IMR-90 (cell line): Measurements from ENCODE around the gene NRXN2. TPM values are rescaled to one million over a fixed set of nuclear protein-coding genes. Genes with fewer than 3 reads are reported as not detected.

Source experiments
- ATAC-seq: fragments of 200-7000 bp; cut with Tn5 transposase; 2 replicates; pipeline ENCODE4 v1.9.1; 2020; ENCODE audit warnings: low read depth, mild to moderate bottlenecking, moderate library complexity
- BruUV-seq: library from RNA; stranded (reverse); fragments of 400-500 nt; replicated peaks from 2 replicates; lab custom pipeline; 2021; lab: Mats Ljungman, UMichigan
- CTCF ChIA-PET: fragments of 300-600 bp; formaldehyde crosslinking; extraction: SDS; loops from one replicate; lab custom pipeline; 2021; ENCODE audit warnings: antibody characterized with exemption; lab: Yijun Ruan, JAX
- POLR2A ChIA-PET: fragments of 300-600 bp; sonication (Branson Sonifier 250); formaldehyde crosslinking; loops from one replicate; lab custom pipeline; 2022; ENCODE audit warnings: antibody characterized with exemption; ENCODE audit not compliant: unreplicated experiment; lab: Charles Lee
- DNase-seq: peaks from one replicate; pipeline ENCODE4 v3.0.0; 2013
- H2AFZ ChIP-seq: replicated peaks from 2 replicates; pipeline ENCODE3; 2013; ENCODE audit warnings: low read length, mild to moderate bottlenecking; ENCODE audit not compliant: poor library complexity
- H2AK5ac ChIP-seq: 2 replicates; pipeline ENCODE4 v1.6.1; 2013; ENCODE audit warnings: low read depth, low read length, inconsistent platforms
- H2AK9ac ChIP-seq: replicated peaks from 2 replicates; pipeline ENCODE3; 2013; ENCODE audit warnings: mild to moderate bottlenecking, low read depth, low read length, moderate library complexity; ENCODE audit not compliant: poor library complexity
- H2BK120ac ChIP-seq: 2 replicates; pipeline ENCODE4 v1.6.1; 2013; ENCODE audit warnings: low read depth, low read length, inconsistent platforms
- H2BK15ac ChIP-seq: 3 replicates; pipeline ENCODE4 v1.6.1; 2013; ENCODE audit warnings: low read depth, low read length, inconsistent platforms
- H2BK20ac ChIP-seq: 2 replicates; pipeline ENCODE4 v1.6.1; 2013; ENCODE audit warnings: low read depth, mild to moderate bottlenecking, inconsistent platforms, low read length, moderate library complexity
- H2BK5ac ChIP-seq: 2 replicates; pipeline ENCODE4 v1.6.1; 2013; ENCODE audit warnings: mild to moderate bottlenecking, low read depth, low read length, inconsistent platforms; ENCODE audit not compliant: poor library complexity, severe bottlenecking
- H3K14ac ChIP-seq: replicated peaks from 2 replicates; pipeline ENCODE4 v1.6.1; 2013; ENCODE audit warnings: low read depth, low read length, inconsistent platforms
- H3K18ac ChIP-seq: 2 replicates; pipeline ENCODE4 v1.6.1; 2013; ENCODE audit warnings: low read depth, low read length, control low read depth
- H3K23ac ChIP-seq: 2 replicates; pipeline ENCODE4 v1.6.1; 2013; ENCODE audit warnings: low read depth, low read length, inconsistent platforms
- H3K27ac ChIP-seq: 2 replicates; pipeline ENCODE4 v1.5.1; 2013; ENCODE audit warnings: mild to moderate bottlenecking, control low read depth, low read length; ENCODE audit not compliant: insufficient read depth
- H3K27me3 ChIP-seq: 2 replicates; pipeline ENCODE4 v1.6.1; 2013; ENCODE audit warnings: low read length; ENCODE audit not compliant: control insufficient read depth, insufficient read depth
- H3K36me3 ChIP-seq: 2 replicates; pipeline ENCODE4 v1.6.1; 2013; ENCODE audit warnings: low read length, mixed read lengths; ENCODE audit not compliant: control insufficient read depth, insufficient read depth
- H3K4ac ChIP-seq: 2 replicates; pipeline ENCODE4 v1.6.1; 2013; ENCODE audit warnings: low read depth, low read length, inconsistent platforms
- H3K4me1 ChIP-seq: 2 replicates; pipeline ENCODE4 v1.6.1; 2013; ENCODE audit warnings: low read length, mixed read lengths; ENCODE audit not compliant: control insufficient read depth, insufficient read depth
- H3K4me2 ChIP-seq: 2 replicates; pipeline ENCODE4 v1.6.1; 2013; ENCODE audit warnings: low read depth, mild to moderate bottlenecking, control low read depth, low read length, moderate library complexity
- H3K4me3 ChIP-seq: 2 replicates; pipeline ENCODE4 v1.5.1; 2013; ENCODE audit warnings: low read depth, mild to moderate bottlenecking, control low read depth, low read length, moderate library complexity; ENCODE audit not compliant: insufficient read depth
- H3K56ac ChIP-seq: 2 replicates; pipeline ENCODE4 v1.6.1; 2013; ENCODE audit warnings: low read length, inconsistent platforms; ENCODE audit not compliant: insufficient read depth; ENCODE audit errors: extremely low read depth
- H3K79me1 ChIP-seq, 2 experiments: 2 replicates each; pipeline ENCODE4 v1.6.1; 2013; ENCODE audit warnings: low read length in 2 of 2, inconsistent platforms in 1 of 2, low read depth in 1 of 2
- H3K9ac ChIP-seq: 2 replicates; pipeline ENCODE4 v1.6.1; 2013; ENCODE audit warnings: low read depth, low read length, control low read depth
- H3K9me1 ChIP-seq: 2 replicates; pipeline ENCODE4 v1.6.1; 2013; ENCODE audit warnings: low read length, inconsistent platforms; ENCODE audit not compliant: insufficient read depth
- H3K9me3 ChIP-seq: 2 replicates; pipeline ENCODE4 v1.6.1; 2013; ENCODE audit warnings: low read length; ENCODE audit not compliant: control insufficient read depth, insufficient read depth
- H4K20me1 ChIP-seq: 2 replicates; pipeline ENCODE4 v1.6.1; 2013; ENCODE audit warnings: low read length, inconsistent platforms; ENCODE audit not compliant: insufficient read depth
- H4K5ac ChIP-seq: 2 replicates; pipeline ENCODE4 v1.6.1; 2013; ENCODE audit warnings: mild to moderate bottlenecking, low read depth, low read length, control low read depth
- H4K8ac ChIP-seq, 2 experiments: 2 replicates each; pipeline ENCODE4 v1.6.1; 2013; ENCODE audit warnings: low read depth in 2 of 2, low read length in 2 of 2, control low read depth in 1 of 2, inconsistent platforms in 1 of 2
- H4K91ac ChIP-seq: 2 replicates; pipeline ENCODE4 v1.6.1; 2013; ENCODE audit warnings: low read depth, low read length, inconsistent platforms; ENCODE audit not compliant: insufficient read depth
- CEBPB ChIP-seq: IDR thresholded peaks from 2 replicates; pipeline ENCODE4 v1.6.1; 2012; ENCODE audit warnings: low read depth, low read length, improper control_type of control experiment
- CTCF ChIP-seq: conservative IDR thresholded peaks from 2 replicates; pipeline ENCODE4 v1.5.1; 2012; ENCODE audit warnings: mild to moderate bottlenecking, low read depth, low read length, improper control_type of control experiment
- ELK1 ChIP-seq: fragments of 150-350 bp; IDR thresholded peaks from 2 replicates; pipeline ENCODE4 v1.6.1; 2016; ENCODE audit warnings: low read depth, mild to moderate bottlenecking, low read length, moderate library complexity, borderline replicate concordance
- FOS ChIP-seq: fragments of 150-350 bp; IDR thresholded peaks from 2 replicates; pipeline ENCODE4 v1.6.1; 2016; ENCODE audit warnings: low read depth, low read length
- MAFK ChIP-seq: IDR thresholded peaks from 2 replicates; pipeline ENCODE4 v1.6.1; 2012; ENCODE audit warnings: low read depth, low read length, improper control_type of control experiment
- MAZ ChIP-seq: IDR thresholded peaks from 2 replicates; pipeline ENCODE4 v1.6.1; 2012; ENCODE audit warnings: low read depth, mild to moderate bottlenecking, low read length, improper control_type of control experiment, moderate library complexity, borderline replicate concordance
- MXI1 ChIP-seq: IDR thresholded peaks from 2 replicates; pipeline ENCODE4 v1.6.1; 2012; ENCODE audit warnings: low read depth, mild to moderate bottlenecking, low read length, moderate library complexity, borderline replicate concordance
- NFE2L2 ChIP-seq: fragments of 150-350 bp; IDR thresholded peaks from 2 replicates; pipeline ENCODE4 v1.6.1; 2016; ENCODE audit warnings: low read depth, mild to moderate bottlenecking, low read length
- RAD21 ChIP-seq: IDR thresholded peaks from 2 replicates; pipeline ENCODE4 v1.6.1; 2012; ENCODE audit warnings: low read length, improper control_type of control experiment
- RFX5 ChIP-seq: IDR thresholded peaks from 2 replicates; pipeline ENCODE4 v1.8.0; 2012; ENCODE audit warnings: low read depth, mild to moderate bottlenecking, low read length, moderate library complexity
- WGBS, 2 experiments: methylation state at CpG; one replicate each; pipeline versions ENCODE4 v1.1.5 to v1.1.7; 2013; ENCODE audit warnings: missing lambda C conversion rate in 2 of 2; ENCODE audit not compliant: insufficient read length in 1 of 2; ENCODE audit errors: extremely low coverage in 2 of 2; 5-methylcytosine and 5-hydroxymethylcytosine counted together
- dilution Hi-C: fragments of 300-500 bp; cut with HindIII; formaldehyde crosslinking; loops from one replicate; pipeline ENCODE4 v1.14.3; 2018; ENCODE audit warnings: low sequenced_read_pairs; ENCODE audit not compliant: unreplicated experiment
- in situ Hi-C: fragments of 300-500 bp; cut with MboI; formaldehyde crosslinking; loops from 3 replicates; pipeline ENCODE4 v1.14.3; 2019; ENCODE audit warnings: low sequenced_read_pairs, inconsistent platforms, mixed read lengths
- intact Hi-C: fragments of 100-400 bp; cut with micrococcal nuclease; formaldehyde crosslinking; loops from 2 replicates; pipeline ENCODE4 v1.10.0; 2022
- polyA plus RNA-seq, 3 experiments: library from polyadenylated mRNA; depleted of rRNA; stranded (reverse); fragments of >200 nt; gene quantifications; 2 replicates each; pipeline ENCODE4 v1.2.3, GENCODE V29; 2012; ENCODE audit warnings: low replicate concordance in 1 of 3
- total RNA-seq: library from RNA; depleted of rRNA; stranded (reverse); fragments of >200 nt; gene quantifications from 2 replicates; pipeline ENCODE4 v1.2.3, GENCODE V29; 2012
- TF ChIP-seq, protein P1 (sequence below): fragments of 150-350 bp; IDR thresholded peaks from 2 replicates; pipeline ENCODE4 v1.6.1; 2017; ENCODE audit warnings: mild to moderate bottlenecking, antibody characterized with exemption, low read length, low read depth

NRXN2 gene
- total and polyA plus RNA-seq, 2 of the 4 experiments (the other 2 are of a cell fraction) = 0.18 to 0.22 TPM

DNA sequence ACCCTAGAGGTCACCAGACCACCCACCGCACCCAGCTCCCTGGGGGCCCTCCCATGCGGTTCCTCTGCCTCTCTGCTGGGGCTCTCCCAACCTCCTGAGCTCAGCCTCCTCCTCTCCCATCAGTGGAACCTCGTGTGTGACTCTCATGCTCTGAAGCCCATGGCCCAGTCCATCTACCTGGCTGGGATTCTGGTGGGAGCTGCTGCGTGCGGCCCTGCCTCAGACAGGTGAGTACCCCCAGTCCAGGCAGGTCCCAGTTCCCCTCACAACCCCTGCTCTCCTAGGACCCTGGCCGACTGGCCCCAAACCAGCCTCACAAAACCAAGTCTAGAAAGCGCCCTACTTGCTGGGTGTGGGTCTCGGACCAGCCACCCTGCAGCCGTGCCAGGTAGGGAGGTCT, 130.3 kb downstream of the NRXN2 start:
- Histone ChIP-seq H3K14ac (no peak overlapping the region), H3K4ac (no peak overlapping the region), H2BK5ac (no peak overlapping the region), H3K36me3 (no peaks in the 10 kb centered on the region), H4K8ac (no peak overlapping the region), H4K91ac (no peak overlapping the region), H3K4me3 (no peak overlapping the region), H2AK5ac (no peak overlapping the region), H3K9me1 (no peaks in the 10 kb centered on the region), H3K18ac (no peak overlapping the region), H2BK15ac (no peak overlapping the region), H2BK20ac (no peak overlapping the region), H4K5ac (no peak overlapping the region), H3K27ac (no peak overlapping the region), H3K4me2 (no peak overlapping the region), H3K23ac (no peak overlapping the region), H3K9me3 (peaks cover 9% of the 10 kb centered on the region), H3K9ac (no peak overlapping the region), H3K4me1 (no peaks in the 10 kb centered on the region), H3K27me3 (no peaks in the 10 kb centered on the region; the same call in 1 of the 2 replicates), H3K79me1 (no peaks in the 10 kb centered on the region), H2BK120ac (no peak overlapping the region), H2AFZ (no peak overlapping the region), H2AK9ac (no peak overlapping the region), H4K20me1 (no peaks in the 10 kb centered on the region), H3K56ac (no peak overlapping the region)
- TF ChIP-seq MAZ (no peak), NFE2L2 (no peak), MXI1 (no peak), RFX5 (no peak), ELK1 (no peak), MAFK (no peak), CEBPB (no peak), FOS (no peak), CTCF (no peak), RAD21 (no peak)
- TF ChIP-seq, protein P1, sequence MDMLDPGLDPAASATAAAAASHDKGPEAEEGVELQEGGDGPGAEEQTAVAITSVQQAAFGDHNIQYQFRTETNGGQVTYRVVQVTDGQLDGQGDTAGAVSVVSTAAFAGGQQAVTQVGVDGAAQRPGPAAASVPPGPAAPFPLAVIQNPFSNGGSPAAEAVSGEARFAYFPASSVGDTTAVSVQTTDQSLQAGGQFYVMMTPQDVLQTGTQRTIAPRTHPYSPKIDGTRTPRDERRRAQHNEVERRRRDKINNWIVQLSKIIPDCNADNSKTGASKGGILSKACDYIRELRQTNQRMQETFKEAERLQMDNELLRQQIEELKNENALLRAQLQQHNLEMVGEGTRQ = no peak
- in situ Hi-C loops = no loop called here
- intact Hi-C loops = no loop called here
- dilution Hi-C loops = no loop called here
- ATAC-seq (no peak), DNase-seq (no peak)
- ChIA-PET POLR2A (no interaction called here), CTCF (no interaction called here)
- BruUV-seq = no TSS peak
- 33% methylated on average over 1 of the region's 9 CpGs; no CpG with 5 or more reads in 1 of the 2 experiments for WGBS, 2 experiments
